ENCODE measurements around the gene CD300LD.

CD300LD gene

DNA sequence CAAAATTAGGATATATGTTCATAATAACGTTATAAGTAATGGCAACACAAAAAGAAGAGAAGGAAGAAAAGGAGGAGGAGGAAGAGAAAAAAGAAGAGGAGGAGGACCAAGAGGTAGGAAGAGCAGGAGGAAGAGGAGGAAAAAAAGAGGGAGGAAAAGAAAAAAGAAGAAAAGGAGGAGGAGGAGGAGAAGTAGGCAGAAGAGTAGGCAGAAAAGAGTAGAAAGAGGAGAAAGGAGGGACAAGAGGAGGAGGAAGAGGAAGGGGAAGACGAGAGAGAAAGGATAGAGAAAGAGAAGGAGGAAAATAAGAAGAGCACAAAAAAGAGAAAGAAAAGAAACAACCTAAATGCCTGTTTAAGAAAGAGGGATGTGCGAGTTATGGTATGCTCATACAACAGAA, 55.2 kb downstream of the CD300LD start:
- Histone ChIP-seq H3K9me3 (ENCODE audit: control insufficient read depth, insufficient read depth, low read depth, low read length) (no peaks in the 10 kb centered on the region), H3K4me3 (ENCODE audit: low read depth, low read length) (no peak overlapping the region), H3K27ac (ENCODE audit: extremely low read depth, low read depth, low read length) (no peak overlapping the region), H3K36me3 (ENCODE audit: control insufficient read depth in 2 of 2, insufficient read depth in 1 of 2, low read length in 2 of 2) (no peaks in the 10 kb centered on the region), H3K4me1 (ENCODE audit: control insufficient read depth, insufficient read depth, low read length) (no peaks in the 10 kb centered on the region)
- TF ChIP-seq EGR2 (tag by site-specific recombination; IDR thresholded peaks at IDR 0.05; ENCODE audit: low read depth) (peak; percentile 85; the same call in 1 of the 2 replicates), ZNF366 (tag by site-specific recombination; conservative IDR thresholded peaks at IDR 0.05) (peak; percentile 60), KLF9 (tag by site-specific recombination; IDR thresholded peaks at IDR 0.05; ENCODE audit: low read depth) (no peak), ZNF558 (tag by site-specific recombination; IDR thresholded peaks at IDR 0.05) (no peak), ZFHX2 (tag by site-specific recombination; conservative IDR thresholded peaks at IDR 0.05) (0 out of 2 replicates have a peak, but pooled peaks have one; percentile 6)
- TF ChIP-seq, protein P1, sequence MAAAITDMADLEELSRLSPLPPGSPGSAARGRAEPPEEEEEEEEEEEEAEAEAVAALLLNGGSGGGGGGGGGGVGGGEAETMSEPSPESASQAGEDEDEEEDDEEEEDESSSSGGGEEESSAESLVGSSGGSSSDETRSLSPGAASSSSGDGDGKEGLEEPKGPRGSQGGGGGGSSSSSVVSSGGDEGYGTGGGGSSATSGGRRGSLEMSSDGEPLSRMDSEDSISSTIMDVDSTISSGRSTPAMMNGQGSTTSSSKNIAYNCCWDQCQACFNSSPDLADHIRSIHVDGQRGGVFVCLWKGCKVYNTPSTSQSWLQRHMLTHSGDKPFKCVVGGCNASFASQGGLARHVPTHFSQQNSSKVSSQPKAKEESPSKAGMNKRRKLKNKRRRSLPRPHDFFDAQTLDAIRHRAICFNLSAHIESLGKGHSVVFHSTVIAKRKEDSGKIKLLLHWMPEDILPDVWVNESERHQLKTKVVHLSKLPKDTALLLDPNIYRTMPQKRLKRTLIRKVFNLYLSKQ (tag by site-specific recombination; IDR thresholded peaks at IDR 0.05; ENCODE audit: borderline replicate concordance), result no peak
- TF ChIP-seq, protein P2, sequence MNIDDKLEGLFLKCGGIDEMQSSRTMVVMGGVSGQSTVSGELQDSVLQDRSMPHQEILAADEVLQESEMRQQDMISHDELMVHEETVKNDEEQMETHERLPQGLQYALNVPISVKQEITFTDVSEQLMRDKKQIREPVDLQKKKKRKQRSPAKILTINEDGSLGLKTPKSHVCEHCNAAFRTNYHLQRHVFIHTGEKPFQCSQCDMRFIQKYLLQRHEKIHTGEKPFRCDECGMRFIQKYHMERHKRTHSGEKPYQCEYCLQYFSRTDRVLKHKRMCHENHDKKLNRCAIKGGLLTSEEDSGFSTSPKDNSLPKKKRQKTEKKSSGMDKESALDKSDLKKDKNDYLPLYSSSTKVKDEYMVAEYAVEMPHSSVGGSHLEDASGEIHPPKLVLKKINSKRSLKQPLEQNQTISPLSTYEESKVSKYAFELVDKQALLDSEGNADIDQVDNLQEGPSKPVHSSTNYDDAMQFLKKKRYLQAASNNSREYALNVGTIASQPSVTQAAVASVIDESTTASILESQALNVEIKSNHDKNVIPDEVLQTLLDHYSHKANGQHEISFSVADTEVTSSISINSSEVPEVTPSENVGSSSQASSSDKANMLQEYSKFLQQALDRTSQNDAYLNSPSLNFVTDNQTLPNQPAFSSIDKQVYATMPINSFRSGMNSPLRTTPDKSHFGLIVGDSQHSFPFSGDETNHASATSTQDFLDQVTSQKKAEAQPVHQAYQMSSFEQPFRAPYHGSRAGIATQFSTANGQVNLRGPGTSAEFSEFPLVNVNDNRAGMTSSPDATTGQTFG (tag by site-specific recombination; IDR thresholded peaks at IDR 0.05; ENCODE audit: borderline replicate concordance), result no peak
- POLR2A ChIA-PET, result no interaction called here
- CTCF ChIA-PET, result interaction anchor here (0.6 to 1.1 kb wide), 2 partner anchors 27 to 158 kb away, joined by 3 read pairs; no protein-coding TSS in a partner anchor

DNA sequence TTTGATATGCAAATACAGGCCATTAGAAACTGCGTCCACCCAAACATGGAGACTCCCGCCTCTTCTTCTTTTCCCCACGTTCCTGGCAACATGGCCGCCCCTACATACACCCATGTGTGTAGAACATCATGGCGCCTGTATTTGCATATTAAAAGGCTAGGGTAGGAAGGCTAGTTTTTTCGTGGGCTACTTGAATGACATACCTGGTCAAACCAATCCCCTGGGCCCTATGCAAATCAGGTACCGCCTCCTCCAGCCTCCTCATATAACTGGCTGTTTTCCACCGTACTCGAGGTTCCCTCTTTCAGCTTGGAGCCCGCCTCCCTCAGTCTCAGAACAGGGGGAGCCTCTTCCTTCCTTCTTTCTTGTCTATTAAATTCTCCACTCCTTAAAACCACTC, 60.0 kb downstream of the CD300LD start:
- TF ChIP-seq ZNF19 (tag by site-specific recombination; IDR thresholded peaks at IDR 0.05; ENCODE audit: low read depth) (no peak), ZNF169 (tag by site-specific recombination; IDR thresholded peaks at IDR 0.05) (no peak), ZNF423 (tag by site-specific recombination; IDR thresholded peaks at IDR 0.05) (no peak), ZNF311 (tag by site-specific recombination; IDR thresholded peaks at IDR 0.05; ENCODE audit: borderline replicate concordance) (no peak), ZNF660 (tag by site-specific recombination; IDR thresholded peaks at IDR 0.05) (no peak), ZNF155 (tag by site-specific recombination; IDR thresholded peaks at IDR 0.05) (no peak), ZNF157 (tag by site-specific recombination; IDR thresholded peaks at IDR 0.05) (no peak), ZBTB8A (tag by site-specific recombination; IDR thresholded peaks at IDR 0.05) (no peak), ZNF777 (tag by site-specific recombination; IDR thresholded peaks at IDR 0.05; ENCODE audit: borderline replicate concordance) (no peak), ZNF174 (tag by site-specific recombination; IDR thresholded peaks at IDR 0.05) (no peak), ZNF248 (tag by site-specific recombination; IDR thresholded peaks at IDR 0.05) (no peak), ZBTB21 (tag by site-specific recombination; IDR thresholded peaks at IDR 0.05) (no peak), ZNF335 (tag by site-specific recombination; conservative IDR thresholded peaks at IDR 0.05) (no peak), ZNF544 (tag by site-specific recombination; IDR thresholded peaks at IDR 0.05) (no peak)
- TF ChIP-seq, protein P3, sequence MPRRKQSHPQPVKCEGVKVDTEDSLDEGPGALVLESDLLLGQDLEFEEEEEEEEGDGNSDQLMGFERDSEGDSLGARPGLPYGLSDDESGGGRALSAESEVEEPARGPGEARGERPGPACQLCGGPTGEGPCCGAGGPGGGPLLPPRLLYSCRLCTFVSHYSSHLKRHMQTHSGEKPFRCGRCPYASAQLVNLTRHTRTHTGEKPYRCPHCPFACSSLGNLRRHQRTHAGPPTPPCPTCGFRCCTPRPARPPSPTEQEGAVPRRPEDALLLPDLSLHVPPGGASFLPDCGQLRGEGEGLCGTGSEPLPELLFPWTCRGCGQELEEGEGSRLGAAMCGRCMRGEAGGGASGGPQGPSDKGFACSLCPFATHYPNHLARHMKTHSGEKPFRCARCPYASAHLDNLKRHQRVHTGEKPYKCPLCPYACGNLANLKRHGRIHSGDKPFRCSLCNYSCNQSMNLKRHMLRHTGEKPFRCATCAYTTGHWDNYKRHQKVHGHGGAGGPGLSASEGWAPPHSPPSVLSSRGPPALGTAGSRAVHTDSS (tag by site-specific recombination; IDR thresholded peaks at IDR 0.05), result no peak
- TF ChIP-seq, protein P4, sequence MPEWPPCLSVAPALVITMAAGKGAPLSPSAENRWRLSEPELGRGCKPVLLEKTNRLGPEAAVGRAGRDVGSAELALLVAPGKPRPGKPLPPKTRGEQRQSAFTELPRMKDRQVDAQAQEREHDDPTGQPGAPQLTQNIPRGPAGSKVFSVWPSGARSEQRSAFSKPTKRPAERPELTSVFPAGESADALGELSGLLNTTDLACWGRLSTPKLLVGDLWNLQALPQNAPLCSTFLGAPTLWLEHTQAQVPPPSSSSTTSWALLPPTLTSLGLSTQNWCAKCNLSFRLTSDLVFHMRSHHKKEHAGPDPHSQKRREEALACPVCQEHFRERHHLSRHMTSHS (tag by site-specific recombination; IDR thresholded peaks at IDR 0.05), result no peak
- TF ChIP-seq, protein P5, sequence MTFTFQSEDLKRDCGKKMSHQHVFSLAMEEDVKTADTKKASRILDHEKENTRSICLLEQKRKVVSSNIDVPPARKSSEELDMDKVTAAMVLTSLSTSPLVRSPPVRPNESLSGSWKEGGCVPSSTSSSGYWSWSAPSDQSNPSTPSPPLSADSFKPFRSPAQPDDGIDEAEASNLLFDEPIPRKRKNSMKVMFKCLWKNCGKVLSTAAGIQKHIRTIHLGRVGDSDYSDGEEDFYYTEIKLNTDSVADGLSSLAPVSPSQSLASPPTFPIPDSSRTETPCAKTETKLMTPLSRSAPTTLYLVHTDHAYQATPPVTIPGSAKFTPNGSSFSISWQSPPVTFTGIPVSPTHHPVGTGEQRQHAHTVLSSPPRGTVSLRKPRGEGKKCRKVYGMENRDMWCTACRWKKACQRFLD (tag by site-specific recombination; IDR thresholded peaks at IDR 0.05), result no peak
- TF ChIP-seq, protein P6, sequence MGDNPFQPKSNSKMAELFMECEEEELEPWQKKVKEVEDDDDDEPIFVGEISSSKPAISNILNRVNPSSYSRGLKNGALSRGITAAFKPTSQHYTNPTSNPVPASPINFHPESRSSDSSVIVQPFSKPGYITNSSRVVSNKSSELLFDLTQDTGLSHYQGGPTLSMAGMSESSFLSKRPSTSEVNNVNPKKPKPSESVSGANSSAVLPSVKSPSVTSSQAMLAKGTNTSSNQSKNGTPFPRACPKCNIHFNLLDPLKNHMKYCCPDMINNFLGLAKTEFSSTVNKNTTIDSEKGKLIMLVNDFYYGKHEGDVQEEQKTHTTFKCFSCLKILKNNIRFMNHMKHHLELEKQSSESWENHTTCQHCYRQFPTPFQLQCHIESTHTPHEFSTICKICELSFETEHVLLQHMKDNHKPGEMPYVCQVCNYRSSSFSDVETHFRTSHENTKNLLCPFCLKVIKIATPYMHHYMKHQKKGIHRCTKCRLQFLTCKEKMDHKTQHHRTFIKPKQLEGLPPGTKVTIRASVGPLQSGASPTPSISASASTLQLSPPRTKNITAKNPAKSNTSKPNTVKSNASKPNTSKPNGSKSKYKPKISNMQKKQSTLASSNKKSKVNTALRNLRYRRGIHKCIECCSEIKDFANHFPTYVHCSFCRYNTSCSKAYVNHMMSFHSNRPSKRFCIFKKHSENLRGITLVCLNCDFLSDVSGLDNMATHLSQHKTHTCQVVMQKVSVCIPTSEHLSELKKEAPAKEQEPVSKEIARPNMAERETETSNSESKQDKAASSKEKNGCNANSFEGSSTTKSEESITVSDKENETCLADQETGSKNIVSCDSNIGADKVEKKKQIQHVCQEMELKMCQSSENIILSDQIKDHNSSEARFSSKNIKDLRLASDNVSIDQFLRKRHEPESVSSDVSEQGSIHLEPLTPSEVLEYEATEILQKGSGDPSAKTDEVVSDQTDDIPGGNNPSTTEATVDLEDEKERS (tag by site-specific recombination; IDR thresholded peaks at IDR 0.05), result no peak
- Histone ChIP-seq H3K9me3 (ENCODE audit: control insufficient read depth, insufficient read depth, low read depth, low read length) (no peaks in the 10 kb centered on the region), H3K4me1 (ENCODE audit: control insufficient read depth, insufficient read depth, low read length) (no peaks in the 10 kb centered on the region), H3K36me3 (ENCODE audit: control insufficient read depth in 2 of 2, insufficient read depth in 1 of 2, low read length in 2 of 2) (no peaks in the 10 kb centered on the region), H3K27ac (ENCODE audit: extremely low read depth, low read depth, low read length) (no peak overlapping the region), H3K4me3 (ENCODE audit: low read depth, low read length) (no peak overlapping the region)
- ChIA-PET CTCF (interaction anchor here (0.6 to 1.9 kb wide), 5 partner anchors 9 to 164 kb away, joined by 3 to 7 read pairs (median 4); partner anchors contain the start of gene GPR142), POLR2A (interaction anchor here (0.7 kb wide), 1 partner anchor 23 kb away, joined by 3 read pairs; no protein-coding TSS in a partner anchor)

All from HEK293 (cell line).